Measurements from ENCODE around the gene VILL.

DNA sequence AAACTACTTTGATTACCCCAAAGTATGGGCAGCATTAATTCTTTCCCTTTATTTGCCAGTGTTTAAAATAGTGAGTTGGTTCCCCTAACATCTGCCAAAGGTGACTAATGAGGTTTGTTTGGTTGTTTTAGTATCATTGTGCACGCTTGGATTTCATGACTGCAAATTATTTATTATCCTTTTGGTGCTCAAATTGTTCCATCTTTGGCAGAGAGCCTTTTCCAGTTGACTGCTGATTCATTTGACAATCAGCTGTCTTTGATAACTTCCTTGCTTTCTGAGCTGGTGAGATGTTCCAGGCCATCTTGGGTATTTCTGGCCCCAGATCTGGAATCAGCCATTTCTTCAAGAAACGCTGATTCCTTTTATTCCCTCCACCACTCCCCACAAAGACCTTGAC, 57.3 kb downstream of the VILL start:
- TF ChIP-seq, protein P1, sequence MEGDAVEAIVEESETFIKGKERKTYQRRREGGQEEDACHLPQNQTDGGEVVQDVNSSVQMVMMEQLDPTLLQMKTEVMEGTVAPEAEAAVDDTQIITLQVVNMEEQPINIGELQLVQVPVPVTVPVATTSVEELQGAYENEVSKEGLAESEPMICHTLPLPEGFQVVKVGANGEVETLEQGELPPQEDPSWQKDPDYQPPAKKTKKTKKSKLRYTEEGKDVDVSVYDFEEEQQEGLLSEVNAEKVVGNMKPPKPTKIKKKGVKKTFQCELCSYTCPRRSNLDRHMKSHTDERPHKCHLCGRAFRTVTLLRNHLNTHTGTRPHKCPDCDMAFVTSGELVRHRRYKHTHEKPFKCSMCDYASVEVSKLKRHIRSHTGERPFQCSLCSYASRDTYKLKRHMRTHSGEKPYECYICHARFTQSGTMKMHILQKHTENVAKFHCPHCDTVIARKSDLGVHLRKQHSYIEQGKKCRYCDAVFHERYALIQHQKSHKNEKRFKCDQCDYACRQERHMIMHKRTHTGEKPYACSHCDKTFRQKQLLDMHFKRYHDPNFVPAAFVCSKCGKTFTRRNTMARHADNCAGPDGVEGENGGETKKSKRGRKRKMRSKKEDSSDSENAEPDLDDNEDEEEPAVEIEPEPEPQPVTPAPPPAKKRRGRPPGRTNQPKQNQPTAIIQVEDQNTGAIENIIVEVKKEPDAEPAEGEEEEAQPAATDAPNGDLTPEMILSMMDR (conservative IDR thresholded peaks at IDR 0.05) = no peak
- TF ChIP-seq ZFX (IDR thresholded peaks at IDR 0.05) = no peak
